ENCODE data around the gene MXD1.

DNA sequence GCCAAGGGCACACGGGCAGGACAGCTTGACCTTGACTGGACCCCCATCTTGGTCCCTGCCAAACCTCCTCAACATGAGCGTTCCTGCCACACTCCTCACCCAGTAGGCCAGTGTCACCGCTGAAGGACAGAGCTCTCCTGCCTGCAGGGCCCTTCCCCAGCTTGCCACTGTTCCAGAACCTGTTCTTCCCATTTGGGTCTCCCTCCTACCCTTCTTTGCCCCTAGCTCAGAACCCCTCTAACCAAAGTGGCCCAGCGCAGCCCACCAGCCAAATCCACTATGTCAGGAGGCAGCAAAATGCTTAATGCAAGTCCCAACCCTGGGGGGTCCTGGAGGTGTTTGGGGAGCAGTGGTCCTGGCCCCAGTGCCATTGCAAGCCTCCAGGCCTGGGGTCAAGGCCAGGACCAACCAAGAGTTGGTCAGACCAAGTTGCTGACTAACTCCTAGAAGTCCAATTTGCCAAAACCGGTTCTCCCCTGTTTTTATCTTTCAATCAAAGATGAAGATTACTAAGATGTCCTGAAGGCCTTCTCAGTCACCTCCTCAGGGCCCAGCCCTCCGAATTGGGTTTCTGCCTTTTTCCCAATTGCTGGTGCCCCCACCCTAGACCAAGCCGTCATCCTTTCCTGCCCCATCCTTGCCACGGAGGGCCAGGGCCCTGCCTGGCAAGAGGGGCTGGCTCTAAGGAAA lies 51.0 kb downstream of the MXD1 start:
- TF ChIP-seq POLR2A (IDR thresholded peaks at IDR 0.05; ENCODE audit: extremely low read depth, insufficient read length) (no peak), MYC (IDR thresholded peaks at IDR 0.05; ENCODE audit: low read depth, low read length) (no peak)
- TF ChIP-seq, protein P1, sequence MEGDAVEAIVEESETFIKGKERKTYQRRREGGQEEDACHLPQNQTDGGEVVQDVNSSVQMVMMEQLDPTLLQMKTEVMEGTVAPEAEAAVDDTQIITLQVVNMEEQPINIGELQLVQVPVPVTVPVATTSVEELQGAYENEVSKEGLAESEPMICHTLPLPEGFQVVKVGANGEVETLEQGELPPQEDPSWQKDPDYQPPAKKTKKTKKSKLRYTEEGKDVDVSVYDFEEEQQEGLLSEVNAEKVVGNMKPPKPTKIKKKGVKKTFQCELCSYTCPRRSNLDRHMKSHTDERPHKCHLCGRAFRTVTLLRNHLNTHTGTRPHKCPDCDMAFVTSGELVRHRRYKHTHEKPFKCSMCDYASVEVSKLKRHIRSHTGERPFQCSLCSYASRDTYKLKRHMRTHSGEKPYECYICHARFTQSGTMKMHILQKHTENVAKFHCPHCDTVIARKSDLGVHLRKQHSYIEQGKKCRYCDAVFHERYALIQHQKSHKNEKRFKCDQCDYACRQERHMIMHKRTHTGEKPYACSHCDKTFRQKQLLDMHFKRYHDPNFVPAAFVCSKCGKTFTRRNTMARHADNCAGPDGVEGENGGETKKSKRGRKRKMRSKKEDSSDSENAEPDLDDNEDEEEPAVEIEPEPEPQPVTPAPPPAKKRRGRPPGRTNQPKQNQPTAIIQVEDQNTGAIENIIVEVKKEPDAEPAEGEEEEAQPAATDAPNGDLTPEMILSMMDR (IDR thresholded peaks at IDR 0.05; ENCODE audit: low read depth, low read length): no peak
- TF ChIP-seq, protein P2, sequence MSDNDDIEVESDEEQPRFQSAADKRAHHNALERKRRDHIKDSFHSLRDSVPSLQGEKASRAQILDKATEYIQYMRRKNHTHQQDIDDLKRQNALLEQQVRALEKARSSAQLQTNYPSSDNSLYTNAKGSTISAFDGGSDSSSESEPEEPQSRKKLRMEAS (IDR thresholded peaks at IDR 0.05; ENCODE audit: low read depth, low read length): no peak
